ENCODE measurements around the gene IFT20. TPM values are rescaled to one million over a fixed set of nuclear protein-coding genes. Genes with fewer than 3 reads are reported as not detected.

Gene IFT20
- total RNA-seq, 2 donors from 2014 or later, result 37.9 to 42.2 TPM

DNA sequence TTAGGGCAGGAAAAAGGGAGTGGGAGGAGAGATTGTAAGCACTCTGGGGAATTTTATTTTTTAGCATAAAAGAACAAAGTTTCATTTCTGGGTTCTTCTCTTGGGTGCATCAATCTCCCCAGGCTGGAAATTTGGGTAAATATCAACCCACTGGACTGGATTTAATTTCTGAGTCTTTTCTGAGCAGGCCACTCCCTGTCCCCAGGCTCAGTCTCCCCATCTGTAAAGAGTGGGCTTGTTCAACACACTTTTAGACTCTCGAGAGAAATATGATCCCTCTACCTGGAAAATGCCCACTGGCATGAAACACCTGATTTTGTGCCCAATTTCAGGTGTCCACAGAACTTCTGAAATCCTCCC lies 35.5 kb upstream of the IFT20 start:
- Histone ChIP-seq H3K4me1 (peaks cover 40% of the 10 kb centered on the region), H3K27ac (peak overlapping the region; percentile 25 to 82 (median 60)), H3K9me3 (no peaks in the 10 kb centered on the region), H3K27me3 (no peaks in the 10 kb centered on the region), H3K36me3 (replicated peaks in 1 of 2; ENCODE audit: insufficient read depth in 1 of 2, low read depth in 2 of 2) (no peaks in the 10 kb centered on the region), H3K4me3 (no peak overlapping the region)
- TF ChIP-seq POLR2A (IDR thresholded peaks at IDR 0.05), result no peak
- TF ChIP-seq, protein P1, sequence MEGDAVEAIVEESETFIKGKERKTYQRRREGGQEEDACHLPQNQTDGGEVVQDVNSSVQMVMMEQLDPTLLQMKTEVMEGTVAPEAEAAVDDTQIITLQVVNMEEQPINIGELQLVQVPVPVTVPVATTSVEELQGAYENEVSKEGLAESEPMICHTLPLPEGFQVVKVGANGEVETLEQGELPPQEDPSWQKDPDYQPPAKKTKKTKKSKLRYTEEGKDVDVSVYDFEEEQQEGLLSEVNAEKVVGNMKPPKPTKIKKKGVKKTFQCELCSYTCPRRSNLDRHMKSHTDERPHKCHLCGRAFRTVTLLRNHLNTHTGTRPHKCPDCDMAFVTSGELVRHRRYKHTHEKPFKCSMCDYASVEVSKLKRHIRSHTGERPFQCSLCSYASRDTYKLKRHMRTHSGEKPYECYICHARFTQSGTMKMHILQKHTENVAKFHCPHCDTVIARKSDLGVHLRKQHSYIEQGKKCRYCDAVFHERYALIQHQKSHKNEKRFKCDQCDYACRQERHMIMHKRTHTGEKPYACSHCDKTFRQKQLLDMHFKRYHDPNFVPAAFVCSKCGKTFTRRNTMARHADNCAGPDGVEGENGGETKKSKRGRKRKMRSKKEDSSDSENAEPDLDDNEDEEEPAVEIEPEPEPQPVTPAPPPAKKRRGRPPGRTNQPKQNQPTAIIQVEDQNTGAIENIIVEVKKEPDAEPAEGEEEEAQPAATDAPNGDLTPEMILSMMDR (IDR thresholded peaks at IDR 0.05), result no peak
- 14 to 32% methylated on average over 1 of the region's 1 CpG for WGBS, 2 donors
- DNase-seq (no peak), ATAC-seq (peak; percentile 12)
- intact Hi-C loops (cut with DNase I), result no loop called here

DNA sequence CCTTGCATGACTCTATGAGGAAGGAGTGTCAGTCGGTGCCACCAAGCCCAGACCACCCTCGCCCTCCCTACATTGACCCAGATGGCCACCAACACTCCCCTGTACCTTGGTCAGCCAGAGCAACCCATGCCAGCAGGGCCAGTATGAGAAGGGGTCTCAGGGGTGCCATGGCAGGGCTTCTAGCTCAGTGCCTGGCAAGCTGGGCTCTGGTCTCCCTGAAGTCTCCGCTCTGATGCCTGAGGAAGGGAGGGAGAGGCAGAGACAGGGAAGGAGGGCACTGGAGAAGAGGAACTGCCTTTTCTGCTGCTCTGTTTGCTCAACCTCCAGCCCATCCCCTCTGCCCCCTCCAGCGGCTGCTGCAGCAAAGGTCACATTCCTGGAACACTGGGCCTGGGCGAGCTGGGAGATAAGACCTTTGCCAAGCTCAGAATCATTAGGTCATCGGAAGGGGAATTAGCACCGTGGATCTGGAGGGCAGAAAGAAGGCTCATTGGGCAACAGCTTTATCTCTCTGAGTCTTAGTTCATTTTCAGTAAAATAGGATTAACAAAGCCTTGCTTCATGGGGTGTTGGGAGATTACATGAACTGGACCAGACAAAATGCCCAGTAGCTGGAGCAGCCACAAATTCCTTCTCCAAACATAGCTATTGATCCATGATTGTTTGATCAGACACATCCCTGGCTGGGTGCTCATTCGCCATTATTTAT lies 34.9 kb upstream of the IFT20 start, which contains the start of gene VTN:
TSS of gene VTN (minus strand) at position 273 of the 709 bp plus-strand sequence. CDS start at position 169, 104 bp downstream.
- Histone ChIP-seq H3K4me1 (peaks cover 40% of the 10 kb centered on the region), H3K36me3 (replicated peaks in 1 of 2; ENCODE audit: insufficient read depth in 1 of 2, low read depth in 2 of 2) (no peaks in the 10 kb centered on the region), H3K9me3 (no peaks in the 10 kb centered on the region), H3K4me3 (no peak within 1 kb of the TSS), H3K27ac (peak within 1 kb of the TSS; percentile 25 to 82 (median 60)), H3K27me3 (no peaks in the 10 kb centered on the region)
- ATAC-seq, result peak; percentile 80
- peak; percentile 64 to 84 (median 75) for DNase-seq
- no peak for TF ChIP-seq POLR2A (IDR thresholded peaks at IDR 0.05)
- TF ChIP-seq, protein P1 (IDR thresholded peaks at IDR 0.05), result peak in 3 of 7 experiments; percentile 7 to 23 (median 18)
- 4 to 17% methylated on average over 4 to 8 of the region's 8 CpGs for WGBS, 2 donors
- intact Hi-C loops (cut with DNase I), result no loop called here

DNA sequence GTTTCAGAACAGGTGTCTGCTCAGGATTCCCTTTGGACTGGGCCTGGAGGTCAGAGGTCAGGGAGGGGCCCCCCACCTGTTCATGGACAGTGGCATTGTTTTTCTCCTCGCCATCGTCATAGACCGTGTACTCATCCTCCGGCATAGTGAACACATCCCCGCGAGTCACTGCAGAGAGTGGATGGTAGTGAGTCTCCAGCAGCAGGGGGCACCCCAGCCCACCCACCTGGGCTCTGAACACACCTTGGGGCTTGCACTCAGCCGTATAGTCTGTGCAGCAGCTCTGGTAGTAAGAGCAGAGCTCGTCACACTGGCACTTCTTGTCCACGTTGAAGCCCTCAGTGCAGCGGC lies 34.4 kb upstream of the IFT20 start:
- 68 to 86% methylated on average over 7 to 10 of the region's 10 CpGs for WGBS, 2 donors

DNA sequence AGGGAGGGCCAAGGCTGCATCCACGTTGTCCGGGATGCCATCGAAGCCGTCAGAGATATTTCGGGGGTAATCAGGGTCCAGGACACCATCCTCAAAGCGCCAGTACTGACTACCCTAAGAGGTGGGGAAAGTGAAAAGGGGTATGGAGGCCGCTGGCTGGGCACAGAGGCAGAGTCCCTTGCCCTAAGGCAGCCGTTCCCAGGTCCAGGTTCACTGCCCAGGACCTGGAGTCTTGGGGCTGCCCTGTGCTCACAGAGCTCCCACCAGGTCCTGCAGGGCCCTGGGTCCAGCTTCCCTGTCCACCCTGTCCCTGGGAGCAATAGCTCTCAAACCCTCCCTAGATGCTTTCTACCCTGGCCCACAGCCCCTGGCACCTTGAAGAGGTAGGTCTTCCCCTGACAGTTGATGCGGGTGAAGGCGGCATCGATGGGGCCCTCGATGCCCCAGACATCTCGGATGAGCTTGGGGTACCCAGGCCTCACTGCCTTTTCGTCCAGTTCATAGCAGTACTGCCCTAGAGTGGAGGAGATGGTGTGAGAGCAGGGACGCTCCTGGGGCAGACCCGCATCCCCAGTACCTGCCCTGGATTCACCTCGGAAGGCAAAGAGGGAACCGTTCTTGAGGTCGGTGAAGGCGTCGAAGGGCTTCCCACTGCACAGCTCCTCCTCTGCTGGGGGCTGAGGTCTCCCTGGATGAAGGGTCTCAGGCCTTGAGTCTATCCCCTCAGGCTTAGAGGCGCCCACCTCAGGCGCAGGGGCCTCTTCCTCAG lies 33.8 kb upstream of the IFT20 start:
- Histone ChIP-seq H3K27me3 (no peaks in the 10 kb centered on the region), H3K9me3 (no peaks in the 10 kb centered on the region), H3K27ac (peak overlapping the region in 2 of 4 donors; percentile 72 to 82), H3K4me1 (peaks cover 40% of the 10 kb centered on the region), H3K36me3 (replicated peaks in 1 of 2; ENCODE audit: insufficient read depth in 1 of 2, low read depth in 2 of 2) (no peaks in the 10 kb centered on the region), H3K4me3 (no peak overlapping the region)
- ATAC-seq (no peak), DNase-seq (no peak)
- WGBS, 2 donors, result 90 to 93% methylated on average over 11 to 22 of the region's 23 CpGs
- TF ChIP-seq, protein P1 (IDR thresholded peaks at IDR 0.05), result no peak
- no peak for TF ChIP-seq POLR2A (IDR thresholded peaks at IDR 0.05)
- intact Hi-C loops (cut with DNase I), result no loop called here

More for the DNA sequence above, 34.4 kb upstream of the IFT20 start:
- DNase-seq (no peak), ATAC-seq (no peak)
- H3K36me3 ChIP-seq (replicated peaks in 1 of 2; ENCODE audit: insufficient read depth in 1 of 2, low read depth in 2 of 2), result no peaks in the 10 kb centered on the region
- H3K4me1 ChIP-seq, result peaks cover 40% of the 10 kb centered on the region
- peak overlapping the region in 3 of 4 donors; percentile 48 to 82 (median 72) for H3K27ac ChIP-seq
- no peaks in the 10 kb centered on the region for H3K9me3 ChIP-seq
- no peaks in the 10 kb centered on the region for H3K27me3 ChIP-seq
- intact Hi-C loops (cut with DNase I), result no loop called here
- no peak for TF ChIP-seq POLR2A (IDR thresholded peaks at IDR 0.05)
- TF ChIP-seq, protein P1 (IDR thresholded peaks at IDR 0.05), result no peak
- no peak overlapping the region for H3K4me3 ChIP-seq

Measured in body of pancreas (tissue), 4 donors.